GM21526 (cell line): ENCODE data around the gene LRRC71.
"Not testable (repeated sequence)": the region's sequence is repeated elsewhere in the genome, so short reads cannot be mapped to it uniquely, and the experiment has no call there.

Source experiments
- ATAC-seq: cut with Tn5 transposase; IDR thresholded peaks from one replicate; pipeline ENCODE4 v1.9.1; 2021; ENCODE audit warnings: moderate library complexity; ENCODE audit not compliant: unreplicated experiment, low FRiP score

The LRRC71 gene

GRCh38 chr1:156925154-156926010 is 5.0 kb downstream of the LRRC71 start:
- no peak for ATAC-seq

GRCh38 chr1:156926175-156926574 is 5.7 kb downstream of the LRRC71 start:
- ATAC-seq, result no peak

GRCh38 chr1:156926695-156927094 is 6.3 kb downstream of the LRRC71 start:
- not testable (repeated sequence) for ATAC-seq

GRCh38 chr1:156927215-156928042 is 7.0 kb downstream of the LRRC71 start:
- no peak for ATAC-seq

- no peak for ATAC-seq
These were observed 7.7 kb downstream of the LRRC71 start for GRCh38 chr1:156928043-156928602.

- ATAC-seq, result no peak
These were observed 9.3 kb downstream of the LRRC71 start for GRCh38 chr1:156929596-156930238.

- ATAC-seq, result no peak
These were observed 10.1 kb downstream of the LRRC71 start for GRCh38 chr1:156930483-156930882.

GRCh38 chr1:156931211-156931952 is 10.9 kb downstream of the LRRC71 start:
- no peak for ATAC-seq

GRCh38 chr1:156931974-156932710 is 11.7 kb downstream of the LRRC71 start:
- no peak for ATAC-seq

GRCh38 chr1:156933136-156933535 is 12.7 kb downstream of the LRRC71 start:
- ATAC-seq, result no peak

- no peak for ATAC-seq
These were observed 15.2 kb downstream of the LRRC71 start for GRCh38 chr1:156935505-156936128.

- ATAC-seq, result no peak
These were observed 15.8 kb downstream of the LRRC71 start for GRCh38 chr1:156936191-156936590.

- ATAC-seq, result no peak
These were observed 16.3 kb downstream of the LRRC71 start for GRCh38 chr1:156936721-156937220.

- no peak for ATAC-seq
These were observed 17.5 kb downstream of the LRRC71 start for GRCh38 chr1:156937883-156938282.

- no peak for ATAC-seq
These were observed 18.4 kb downstream of the LRRC71 start for GRCh38 chr1:156938813-156939212.

GRCh38 chr1:156939786-156940334 is 19.4 kb downstream of the LRRC71 start:
- no peak for ATAC-seq

- ATAC-seq, result no peak
These were observed 21.2 kb downstream of the LRRC71 start for GRCh38 chr1:156941675-156942074.

- no peak for ATAC-seq
These were observed 21.7 kb downstream of the LRRC71 start for GRCh38 chr1:156942176-156942575.
